ENCODE measurements around the gene TAOK1.
"Not testable (repeated sequence)": the region's sequence is repeated elsewhere in the genome, so short reads cannot be mapped to it uniquely, and the experiment has no call there.

TAOK1 gene

GRCh38 chr17:29389982-29390850 lies at the start of gene TAOK1:
Gene TAOK1, plus strand, starts transcription at chr17:29390363. Its CDS starts 61,186 bp downstream, at chr17:29451549.
- DNase-seq (ENCODE audit: low read depth) = peak; percentile 93

- DNase-seq (ENCODE audit: low read depth) = no peak
Observed at GRCh38 chr17:29341726-29342125, 48.4 kb upstream of the TAOK1 start.

GRCh38 chr17:29342158-29342765 lies 47.9 kb upstream of the TAOK1 start:
- no peak for DNase-seq (ENCODE audit: low read depth)

- DNase-seq (ENCODE audit: low read depth) = no peak
Observed at GRCh38 chr17:29344201-29344856, 45.8 kb upstream of the TAOK1 start.

GRCh38 chr17:29345066-29345465 lies 45.1 kb upstream of the TAOK1 start:
- no peak for DNase-seq (ENCODE audit: low read depth)

- DNase-seq (ENCODE audit: low read depth) = not testable (repeated sequence)
Observed at GRCh38 chr17:29345470-29345869, 44.7 kb upstream of the TAOK1 start.

GRCh38 chr17:29346462-29346861 lies 43.7 kb upstream of the TAOK1 start:
- DNase-seq (ENCODE audit: low read depth) = no peak

GRCh38 chr17:29347831-29348629 lies 42.1 kb upstream of the TAOK1 start:
- DNase-seq (ENCODE audit: low read depth) = no peak

- DNase-seq (ENCODE audit: low read depth) = no peak
Observed at GRCh38 chr17:29349409-29349808, 40.8 kb upstream of the TAOK1 start.

- no peak for DNase-seq (ENCODE audit: low read depth)
Observed at GRCh38 chr17:29352146-29352545, 38.0 kb upstream of the TAOK1 start.

- no peak for DNase-seq (ENCODE audit: low read depth)
Observed at GRCh38 chr17:29357232-29357631, 32.9 kb upstream of the TAOK1 start.

- no peak for DNase-seq (ENCODE audit: low read depth)
Observed at GRCh38 chr17:29357821-29358232, 32.3 kb upstream of the TAOK1 start.

GRCh38 chr17:29358416-29358815 lies 31.7 kb upstream of the TAOK1 start:
- no peak for DNase-seq (ENCODE audit: low read depth)

- no peak for DNase-seq (ENCODE audit: low read depth)
Observed at GRCh38 chr17:29359777-29360176, 30.4 kb upstream of the TAOK1 start.

- DNase-seq (ENCODE audit: low read depth) = no peak
Observed at GRCh38 chr17:29363716-29364115, 26.4 kb upstream of the TAOK1 start.

GRCh38 chr17:29364691-29365090 lies 25.5 kb upstream of the TAOK1 start:
- no peak for DNase-seq (ENCODE audit: low read depth)

GRCh38 chr17:29368161-29368560 lies 22.0 kb upstream of the TAOK1 start:
- DNase-seq (ENCODE audit: low read depth) = no peak

GRCh38 chr17:29368926-29369325 lies 21.2 kb upstream of the TAOK1 start:
- no peak for DNase-seq (ENCODE audit: low read depth)

- peak; percentile 56 for DNase-seq (ENCODE audit: low read depth)
Observed at GRCh38 chr17:29369831-29370735, 20.1 kb upstream of the TAOK1 start.

GRCh38 chr17:29376667-29377270 lies 13.4 kb upstream of the TAOK1 start:
- peak; percentile 67 for DNase-seq (ENCODE audit: low read depth)

GRCh38 chr17:29378500-29378899 lies 11.7 kb upstream of the TAOK1 start:
- DNase-seq (ENCODE audit: low read depth) = no peak

Measured in non-pigmented ciliary epithelial cell (primary cell).